SH-SY5Y (cell line): ENCODE measurements around the gene UVRAG.

Source experiments
- GATA2 ChIP-seq: IDR thresholded peaks from 2 replicates; pipeline ENCODE4 v1.6.1; 2011; ENCODE audit warnings: mild to moderate bottlenecking, low read depth, low read length
- GATA3 ChIP-seq: IDR thresholded peaks from 2 replicates; pipeline ENCODE4 v1.6.1; 2011; ENCODE audit warnings: low read depth, mild to moderate bottlenecking, low read length, moderate library complexity

UVRAG gene

DNA sequence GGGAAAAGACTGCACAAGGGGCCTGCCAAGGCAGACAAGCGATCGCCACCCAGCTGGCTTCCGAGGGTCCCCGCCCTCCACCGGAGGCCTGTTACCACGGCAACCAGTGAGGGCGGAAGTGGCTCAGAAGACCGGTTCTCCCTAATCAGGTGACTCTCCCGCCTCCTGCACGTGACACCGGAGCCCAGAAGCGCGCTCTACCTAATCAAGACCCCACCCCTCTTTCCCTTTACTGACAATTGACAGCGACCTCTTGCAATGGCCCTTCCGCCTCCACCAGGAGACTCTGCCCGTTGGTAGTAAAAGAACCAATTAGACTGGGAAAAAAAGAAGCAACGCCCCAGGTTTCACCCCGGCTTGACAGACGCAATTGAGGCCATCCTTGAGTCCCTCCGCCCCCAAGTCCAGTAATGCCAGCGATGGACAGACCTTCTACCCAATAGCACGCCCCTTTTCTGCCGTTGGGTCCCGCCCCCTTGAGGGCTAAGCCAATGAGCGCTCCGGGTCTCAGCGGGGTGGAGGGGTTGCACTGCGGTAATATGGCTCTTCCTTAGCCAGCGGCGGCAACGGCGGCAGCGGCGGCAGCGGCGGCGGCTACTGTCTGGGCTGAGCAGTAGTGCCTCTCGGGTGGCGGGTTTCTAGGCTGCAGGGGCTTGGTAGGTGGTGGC lies at the start of gene UVRAG:
Gene UVRAG (plus strand): TSS at position 534 of the 668 bp plus-strand sequence. CDS start 198 bp downstream, outside the sequence.
- TF ChIP-seq GATA3 (no peak), GATA2 (no peak)

DNA sequence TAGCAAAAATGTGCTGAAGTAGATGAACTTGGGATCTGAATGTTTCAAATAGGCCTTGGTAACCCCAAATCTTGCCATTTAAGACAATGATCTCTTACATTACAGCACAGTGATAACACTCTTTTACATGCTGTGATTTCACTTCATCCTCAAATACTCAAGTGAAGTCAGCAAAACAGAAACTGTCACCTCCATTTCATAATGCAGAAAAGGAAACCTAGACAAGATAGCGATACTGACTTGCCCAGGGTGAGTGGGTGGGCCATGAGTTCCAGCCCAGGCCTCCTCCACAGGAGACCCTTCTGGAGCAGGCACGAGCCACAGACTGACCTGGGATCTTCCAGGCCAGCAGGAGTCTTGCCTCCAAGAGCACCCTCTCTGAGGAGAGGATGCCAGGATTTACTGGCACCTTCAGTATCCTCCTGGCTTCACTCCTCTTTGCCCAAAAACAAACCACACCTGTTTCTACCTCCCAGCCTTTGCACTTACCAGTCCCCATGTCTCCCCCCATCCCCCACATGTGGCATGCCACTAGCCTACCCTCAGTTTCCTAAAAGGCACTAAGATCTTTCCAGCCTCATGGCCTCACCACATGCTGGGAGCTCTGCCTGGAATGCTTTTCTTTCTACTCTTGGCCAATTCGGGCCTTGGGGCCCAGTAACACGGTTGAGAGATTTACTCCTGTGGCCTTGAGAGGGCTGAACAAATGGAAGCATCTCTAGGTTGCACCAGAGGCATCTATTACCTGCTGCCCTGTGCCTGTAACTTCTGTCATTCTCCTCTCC lies 48.4 kb upstream of the UVRAG start:
- no peak for TF ChIP-seq GATA3
- no peak for TF ChIP-seq GATA2

- TF ChIP-seq GATA3 (no peak), GATA2 (no peak)
Observed at GRCh38 chr11:75767228-75767572, 47.8 kb upstream of the UVRAG start.

- TF ChIP-seq GATA2 (no peak), GATA3 (no peak)
Observed at GRCh38 chr11:75767793-75768111, 47.3 kb upstream of the UVRAG start.

GRCh38 chr11:75768112-75768908 lies 46.7 kb upstream of the UVRAG start, which contains the start of gene DGAT2:
Gene DGAT2 (plus strand): TSS chr11:75768778. CDS start chr11:75768992, 214 bp downstream.
- TF ChIP-seq GATA3 (no peak), GATA2 (no peak)

- TF ChIP-seq GATA3 (no peak), GATA2 (no peak)
Observed at GRCh38 chr11:75768909-75769771, 45.9 kb upstream of the UVRAG start.

- TF ChIP-seq GATA2 (no peak), GATA3 (no peak)
Observed at GRCh38 chr11:75770102-75770501, 44.9 kb upstream of the UVRAG start.

DNA sequence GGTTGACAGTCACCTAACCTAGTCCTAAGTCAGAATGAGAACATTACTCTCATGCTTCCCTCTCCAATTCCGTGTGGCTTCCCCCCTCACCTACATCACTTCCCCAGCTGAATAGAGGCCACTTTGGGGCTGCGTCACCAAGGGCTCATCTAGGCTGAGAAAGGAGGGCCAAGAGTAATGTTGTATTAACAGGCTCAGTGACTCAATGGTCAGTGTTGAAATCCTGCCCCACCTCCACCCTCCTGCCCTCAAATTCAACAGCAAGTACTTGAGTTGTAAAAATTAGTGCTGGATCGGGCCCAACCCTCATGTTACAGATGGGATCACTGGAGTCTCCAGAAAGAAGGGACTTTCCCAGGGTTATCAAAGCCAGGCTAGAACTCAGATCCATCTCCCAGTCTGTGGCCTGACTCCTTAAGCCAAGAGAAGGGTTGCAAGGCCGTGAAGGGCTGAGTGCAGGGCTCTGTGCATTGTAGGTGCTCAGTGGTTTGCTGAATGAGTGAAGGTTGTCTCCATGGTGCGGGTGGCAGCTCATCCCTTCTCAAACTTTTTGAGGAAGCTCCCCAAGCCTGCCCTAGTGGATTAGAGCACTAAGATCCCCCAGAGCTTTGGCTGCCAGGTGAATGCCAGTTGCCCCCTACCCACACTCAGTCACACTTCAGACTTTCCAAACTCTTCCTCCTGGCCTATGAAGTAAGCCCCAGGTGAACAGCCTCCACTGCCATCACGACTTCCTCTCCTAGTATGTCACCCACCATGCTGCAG lies 43.2 kb upstream of the UVRAG start:
- TF ChIP-seq GATA3 (no peak), GATA2 (no peak)

DNA sequence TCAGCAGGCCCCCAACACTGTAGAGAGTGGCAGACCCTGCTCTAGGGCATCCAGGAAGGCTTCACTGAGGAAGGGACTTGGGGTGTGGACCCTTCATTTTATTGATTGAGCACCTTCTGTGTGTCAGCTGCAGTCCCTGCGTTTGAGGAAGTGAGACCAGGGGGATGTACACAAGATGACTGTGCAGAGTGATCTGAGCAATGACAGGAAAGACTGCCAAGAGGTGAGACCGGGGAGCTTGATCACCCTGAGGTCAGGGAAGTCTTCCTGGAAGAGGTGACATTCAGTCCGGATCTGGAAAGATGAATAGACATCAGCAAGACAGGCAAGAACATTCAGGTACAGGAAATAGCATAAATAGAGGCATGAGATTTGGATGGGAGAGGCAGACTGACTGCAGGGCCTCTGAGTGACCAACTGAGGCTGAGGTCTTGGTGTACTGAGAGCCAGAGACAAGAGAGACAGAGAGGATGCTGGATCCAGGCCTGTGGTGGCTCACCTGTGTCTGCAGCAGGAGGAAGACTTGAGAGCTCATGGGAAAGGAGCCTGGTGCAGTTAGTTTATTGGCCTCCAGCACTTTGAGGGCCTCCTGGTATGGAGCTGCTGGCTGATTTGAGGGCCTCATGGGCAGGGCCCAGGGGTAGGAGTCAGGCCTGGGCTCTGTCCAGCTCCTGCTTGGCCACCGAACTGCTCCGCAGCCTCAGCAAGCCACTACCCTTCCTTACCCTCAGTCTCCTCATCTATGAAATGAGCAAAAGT lies 41.2 kb upstream of the UVRAG start:
- no peak for TF ChIP-seq GATA3
- no peak for TF ChIP-seq GATA2

DNA sequence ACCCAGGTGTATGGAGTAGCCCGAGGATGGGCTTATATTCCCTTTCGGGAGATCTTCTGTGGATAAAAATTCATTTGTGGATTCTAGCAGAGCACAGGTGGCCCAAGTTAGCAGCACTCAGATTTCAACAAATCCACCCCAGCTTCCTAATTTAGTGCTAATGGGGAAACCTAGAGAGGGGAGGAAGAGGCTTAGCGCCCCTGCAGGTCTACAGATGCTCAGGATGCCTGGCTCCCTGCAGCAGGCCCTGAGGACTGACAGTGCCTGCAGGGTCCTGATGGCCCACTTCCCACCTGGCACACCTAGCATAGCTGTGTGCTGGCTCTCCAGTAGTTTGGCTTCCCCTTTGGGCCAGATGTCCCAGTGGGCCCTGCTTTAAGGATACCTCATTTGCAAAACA lies 40.0 kb upstream of the UVRAG start:
- TF ChIP-seq GATA3, result no peak
- no peak for TF ChIP-seq GATA2

DNA sequence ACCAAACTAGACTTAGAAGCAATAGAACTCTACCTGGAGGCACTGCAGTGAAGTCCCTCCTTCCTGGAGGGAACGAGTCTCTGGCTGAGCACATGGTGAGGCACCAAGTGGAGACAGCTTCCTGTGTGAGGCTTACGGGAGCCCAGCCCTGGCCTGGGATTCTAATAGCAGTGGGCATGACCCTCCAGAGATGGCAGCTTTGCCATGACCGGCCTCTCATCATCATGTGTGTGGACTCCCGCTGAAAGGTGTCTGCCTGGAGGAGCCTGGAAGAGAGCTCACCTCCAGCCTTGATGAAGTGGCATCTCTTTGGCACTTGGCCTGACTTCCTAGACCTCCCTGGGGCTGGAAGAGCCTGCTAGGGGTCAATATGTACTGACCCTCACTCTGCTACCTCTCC lies 38.5 kb upstream of the UVRAG start:
- no peak for TF ChIP-seq GATA3
- no peak for TF ChIP-seq GATA2

DNA sequence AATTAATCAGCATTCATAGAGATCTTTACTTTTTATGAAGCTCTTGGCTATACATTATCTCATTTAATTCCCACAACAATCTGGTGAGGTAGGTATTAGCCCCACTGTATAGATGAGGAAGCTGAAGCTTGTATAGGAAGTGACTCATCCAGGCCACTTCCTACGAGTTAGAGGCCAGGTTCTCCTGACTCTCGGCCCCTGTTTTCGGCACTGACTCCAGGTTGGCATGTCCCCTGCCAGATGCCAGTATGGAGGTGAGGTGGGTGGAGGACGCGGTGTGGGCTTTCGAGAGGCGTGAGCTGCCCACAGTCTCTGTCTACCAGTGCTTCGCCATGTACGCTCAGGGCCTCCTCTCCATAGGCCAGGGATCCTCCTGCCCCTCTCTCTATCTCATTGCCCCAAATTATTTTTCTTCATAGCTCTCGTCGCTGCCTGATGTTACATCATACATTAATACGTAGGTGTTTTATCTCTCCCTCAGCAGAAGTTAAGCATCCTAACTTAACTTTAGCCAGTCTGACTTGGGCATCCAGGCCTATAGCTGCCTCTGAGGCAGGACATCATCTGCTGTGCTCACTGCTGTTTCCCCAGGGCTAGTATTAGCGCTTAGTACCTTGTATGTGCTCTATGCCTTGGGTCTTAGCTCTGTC lies 37.4 kb upstream of the UVRAG start:
- no peak for TF ChIP-seq GATA2
